ACHN (cell line): ENCODE measurements around the gene CGB3.
"Not testable (repeated sequence)": the region's sequence is repeated elsewhere in the genome, so short reads cannot be mapped to it uniquely, and the experiment has no call there.

ENCODE experiments used
- DNase-seq: peaks from one replicate; pipeline ENCODE4 v3.0.0-alpha.2; 2015
- in situ Hi-C: cut with HindIII; loops from 2 replicates; pipeline ENCODE4 v1.10.0; 2017; ENCODE audit warnings: low sequenced_read_pairs, low pct_ligation_motif_present, low pct_unique_long_range_greater_than_20kb

The CGB3 gene

DNA sequence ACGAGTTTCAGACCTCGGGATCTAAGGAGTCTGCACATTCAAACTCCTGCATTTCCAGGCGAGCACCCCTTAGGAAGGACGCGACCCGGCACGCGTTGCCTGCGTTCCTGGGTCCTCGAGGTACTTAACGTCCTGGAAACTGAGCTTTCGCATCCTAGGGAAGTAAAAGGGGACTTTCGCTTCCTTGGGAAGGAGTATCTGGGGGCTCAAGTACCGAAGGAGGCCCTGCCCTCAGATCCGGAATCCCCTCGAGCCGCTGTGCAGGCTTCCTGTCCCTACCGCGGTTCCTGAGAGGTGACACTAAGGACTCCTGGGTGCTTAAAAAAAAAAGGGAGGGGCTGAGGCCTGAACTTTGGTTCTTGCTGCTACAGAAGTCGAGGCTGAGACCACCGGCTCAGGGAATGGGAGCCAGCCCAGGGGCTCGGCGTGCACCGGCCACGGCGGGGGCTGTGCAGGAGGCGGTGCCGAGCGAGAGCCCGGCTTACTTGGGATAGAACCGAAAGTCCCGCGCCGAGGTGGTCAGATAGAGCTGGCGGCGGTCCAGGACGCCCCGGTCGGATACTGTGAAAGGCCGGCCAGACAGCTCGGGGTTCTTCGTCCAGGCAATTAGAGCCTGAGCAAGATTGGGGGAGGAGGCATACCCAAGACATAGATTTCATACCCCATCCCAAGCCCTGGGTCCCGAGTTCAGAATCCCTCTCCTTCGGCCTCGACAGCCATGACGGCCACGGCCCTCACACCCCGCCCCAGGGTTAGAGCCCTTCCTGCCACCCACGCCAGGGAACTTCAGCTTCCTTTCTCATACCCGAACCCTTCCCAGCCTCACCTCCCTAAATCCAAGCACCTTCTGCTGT is 5.5 kb downstream of the CGB3 start:
- peak; percentile 16 for DNase-seq
- in situ Hi-C loops = not testable (repeated sequence)

DNA sequence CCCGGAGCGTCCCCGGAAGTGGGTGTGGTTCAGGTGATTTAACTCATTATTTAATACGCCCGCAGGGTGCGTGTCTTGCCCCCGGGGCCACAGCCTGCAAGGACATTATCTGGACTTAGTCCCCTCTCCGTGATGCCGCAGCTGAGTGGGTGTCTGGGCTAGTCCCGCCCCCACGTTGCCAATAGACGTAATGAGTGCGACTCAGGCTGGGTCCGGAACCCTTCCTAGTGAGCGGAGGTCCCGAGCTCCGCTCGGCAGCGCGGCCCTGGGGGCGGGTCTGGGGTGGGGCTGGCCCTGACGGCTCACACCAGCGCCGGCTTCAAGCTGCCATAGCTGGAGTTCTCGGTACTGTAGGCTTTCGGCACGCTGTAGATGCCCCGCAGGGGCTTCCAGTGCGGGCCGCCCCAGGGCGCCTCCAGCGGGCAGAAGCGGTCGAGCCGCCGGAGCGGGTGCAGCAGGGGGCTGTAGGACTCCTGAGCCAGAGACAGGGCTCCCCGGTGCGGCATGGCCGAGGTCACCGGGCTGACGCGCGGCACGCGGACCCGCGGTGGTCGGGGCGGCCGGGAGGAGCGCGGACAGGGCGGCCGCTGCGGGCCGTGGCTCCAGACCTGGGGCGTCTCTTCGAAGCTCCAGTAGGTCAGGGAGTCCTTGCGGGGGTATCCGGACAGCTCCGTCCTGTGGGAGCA is 6.3 kb downstream of the CGB3 start:
- in situ Hi-C loops = no loop called here
- peak; percentile 63 for DNase-seq

DNA sequence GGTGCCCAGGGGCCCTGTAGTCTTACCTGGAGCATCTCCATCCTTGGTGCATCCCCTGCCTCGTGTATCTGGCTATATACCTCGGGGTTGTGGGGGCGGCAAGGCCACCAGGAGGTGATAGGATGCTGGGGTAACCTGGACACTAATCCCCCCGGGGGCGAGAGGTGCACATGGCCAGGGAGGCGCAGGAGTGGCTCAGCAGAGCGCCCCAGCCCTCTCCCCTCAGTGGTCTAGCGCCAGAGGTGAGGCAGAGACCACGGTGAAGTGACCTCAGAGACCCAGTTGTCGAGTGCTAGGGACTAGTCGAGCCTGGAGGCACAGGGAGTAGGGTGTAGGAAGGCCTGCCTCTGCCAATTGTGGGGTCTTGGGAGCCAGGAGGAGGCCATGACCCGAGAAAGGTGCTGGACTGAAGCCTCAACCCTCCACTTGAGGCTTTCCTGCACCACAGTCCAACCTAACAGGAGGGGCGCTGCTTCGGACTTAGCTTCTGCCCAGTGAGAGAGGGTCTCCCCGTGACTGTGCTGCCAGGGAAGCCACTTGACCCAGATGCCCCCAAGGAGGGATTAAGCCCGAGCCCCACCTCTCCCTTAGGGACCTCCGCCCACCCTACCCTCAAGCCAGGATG is 7.0 kb downstream of the CGB3 start, which contains the start of gene LHB:
Gene LHB, minus strand, starts transcription at position 51 of the 625 bp plus-strand sequence. Its CDS starts 10 bp downstream, at position 41.
- in situ Hi-C loops = no loop called here
- DNase-seq = no peak

DNA sequence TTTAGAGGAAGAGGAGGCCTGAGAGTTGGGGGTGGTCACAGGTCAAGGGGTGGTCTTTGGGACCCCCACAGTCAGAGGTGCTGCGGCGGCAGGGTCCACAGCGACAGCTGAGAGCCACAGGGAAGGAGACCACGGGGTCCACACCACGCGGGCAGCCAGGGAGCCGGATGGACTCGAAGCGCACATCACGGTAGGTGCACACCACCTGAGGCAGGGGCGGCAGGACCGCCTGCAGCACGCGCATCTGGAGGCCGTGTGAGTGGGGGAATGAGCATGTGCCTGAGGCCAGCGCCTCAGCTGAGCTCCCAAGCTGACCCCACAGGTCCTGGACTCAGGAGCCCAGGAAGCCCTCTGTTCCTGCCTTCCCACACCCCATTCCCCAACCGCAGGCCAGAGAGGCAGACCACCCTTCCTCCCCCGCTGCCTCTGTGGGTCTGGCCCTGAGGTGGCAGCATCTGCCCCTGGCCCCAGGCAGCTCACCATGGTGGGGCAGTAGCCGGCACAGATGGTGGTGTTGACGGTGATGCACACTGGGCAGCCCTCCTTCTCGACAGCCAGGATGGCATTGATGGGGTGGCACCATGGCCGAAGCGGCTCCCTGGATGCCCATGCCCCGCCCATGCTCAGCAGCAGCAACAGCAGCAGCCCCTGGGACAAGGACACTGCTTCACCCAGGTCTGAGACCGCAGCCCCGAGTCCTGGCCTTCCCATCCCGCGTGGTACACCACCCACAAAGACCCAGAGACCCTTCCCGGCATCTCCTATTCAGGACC is 7.9 kb downstream of the CGB3 start:
- no peak for DNase-seq
- in situ Hi-C loops = no loop called here

DNA sequence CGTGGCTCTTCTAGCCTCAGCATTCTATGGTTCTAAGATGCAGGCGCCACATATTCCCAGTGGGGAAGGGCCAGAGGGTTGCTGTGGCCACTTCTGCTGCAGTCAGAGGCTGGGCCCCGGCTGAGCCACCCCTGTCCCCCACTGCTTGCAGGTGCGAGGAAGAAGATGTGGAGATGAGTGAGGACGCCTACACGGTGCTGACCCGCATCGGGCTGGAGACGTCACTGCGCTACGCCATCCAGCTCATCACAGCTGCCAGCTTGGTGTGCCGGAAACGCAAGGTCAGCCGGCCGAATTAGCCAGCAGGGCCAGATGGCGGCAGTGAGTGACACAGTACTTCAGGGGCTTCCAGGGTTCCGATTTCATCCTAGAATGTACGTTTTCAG is 9.3 kb downstream of the CGB3 start:
- in situ Hi-C loops = no loop called here
- DNase-seq = no peak

DNA sequence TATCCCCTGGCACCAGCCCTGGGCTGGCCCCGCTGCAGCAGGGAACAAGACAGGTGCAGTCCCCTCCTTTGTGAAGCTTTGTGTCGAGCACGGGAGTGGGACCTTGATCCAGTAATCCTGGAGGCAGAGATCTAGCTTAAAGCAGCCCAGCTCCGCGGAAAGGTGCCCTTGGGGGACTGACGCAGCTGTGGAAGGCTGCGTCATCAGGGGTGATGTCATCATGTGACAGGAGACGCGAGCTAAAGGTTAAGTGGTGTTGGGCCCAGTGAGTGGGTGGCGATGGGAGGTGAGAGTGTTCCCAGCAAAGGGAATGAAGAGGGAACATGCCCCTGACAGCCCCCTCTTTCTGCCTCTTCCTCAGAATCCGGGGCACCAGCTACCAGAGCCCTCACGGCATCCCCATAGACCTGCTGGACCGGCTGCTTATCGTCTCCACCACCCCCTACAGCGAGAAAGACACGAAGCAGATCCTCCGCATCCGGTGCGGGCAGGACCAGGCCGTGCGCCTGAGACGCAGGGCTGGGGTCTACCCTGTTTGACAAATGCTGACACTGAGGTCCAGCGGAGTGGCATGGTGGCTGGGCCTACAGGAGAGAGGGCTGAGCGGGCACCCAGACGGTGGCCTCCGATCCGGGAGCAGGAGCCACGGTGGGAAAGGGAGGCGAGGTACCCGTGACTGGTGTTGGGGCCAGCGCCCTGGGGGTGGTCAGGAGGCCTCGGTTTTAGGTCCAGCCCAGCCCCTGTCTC is 9.8 kb downstream of the CGB3 start:
- no peak for DNase-seq
- in situ Hi-C loops = no loop called here

DNA sequence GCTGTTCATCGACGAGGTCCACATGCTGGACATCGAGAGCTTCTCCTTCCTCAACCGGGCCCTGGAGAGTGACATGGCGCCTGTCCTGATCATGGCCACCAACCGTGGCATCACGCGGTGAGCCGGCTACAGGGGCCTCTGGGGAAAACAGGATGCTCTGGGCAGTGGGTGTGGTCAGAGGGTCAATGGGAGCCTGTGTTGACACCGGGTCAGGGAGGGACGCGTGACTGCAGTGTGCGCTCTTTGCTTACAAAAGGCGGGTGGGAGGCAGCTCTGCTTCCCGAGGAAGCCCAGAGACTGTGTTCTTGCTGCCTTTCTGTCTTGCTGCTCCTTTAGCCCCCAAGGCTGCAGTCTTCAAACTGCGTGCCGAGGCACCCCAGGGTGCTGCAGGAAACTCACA is 12.9 kb downstream of the CGB3 start:
- in situ Hi-C loops = no loop called here

DNA sequence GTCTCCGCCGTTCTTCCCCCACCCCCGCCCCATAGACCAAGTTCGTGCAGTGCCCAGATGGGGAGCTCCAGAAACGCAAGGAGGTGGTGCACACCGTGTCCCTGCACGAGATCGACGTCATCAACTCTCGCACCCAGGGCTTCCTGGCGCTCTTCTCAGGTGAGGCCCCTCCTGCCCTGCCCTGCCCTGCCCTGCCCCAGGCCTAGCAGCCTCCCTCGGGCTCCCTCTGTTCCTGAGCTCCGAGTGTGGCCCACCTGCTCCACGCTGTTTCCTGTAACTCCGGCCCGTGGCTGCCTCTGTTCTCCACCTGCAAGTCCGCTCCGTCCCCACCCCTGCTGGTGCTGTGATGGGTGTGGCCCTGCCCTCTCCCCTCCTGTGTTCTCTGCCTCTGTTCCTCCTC is 13.7 kb downstream of the CGB3 start:
- no peak for DNase-seq
- in situ Hi-C loops = no loop called here

More for the DNA sequence above, 12.9 kb downstream of the CGB3 start:
- no peak for DNase-seq

DNA sequence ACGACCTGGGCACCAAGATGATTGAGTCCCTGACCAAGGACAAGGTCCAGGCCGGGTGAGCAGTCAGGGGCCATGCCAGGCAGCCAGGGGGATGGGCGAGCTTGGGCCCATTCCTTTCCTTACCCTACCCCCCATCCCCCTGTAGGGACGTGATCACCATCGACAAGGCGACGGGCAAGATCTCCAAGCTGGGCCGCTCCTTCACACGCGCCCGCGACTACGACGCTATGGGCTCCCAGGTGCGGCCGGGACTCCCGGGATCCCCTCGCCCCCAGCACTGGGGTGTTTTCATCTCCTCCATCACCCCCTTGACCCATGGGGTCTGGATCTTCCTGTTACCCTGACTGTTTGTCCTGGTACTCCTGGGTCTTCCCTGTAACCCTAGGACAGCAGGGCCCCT is 14.3 kb downstream of the CGB3 start:
- DNase-seq = no peak
- in situ Hi-C loops = no loop called here

DNA sequence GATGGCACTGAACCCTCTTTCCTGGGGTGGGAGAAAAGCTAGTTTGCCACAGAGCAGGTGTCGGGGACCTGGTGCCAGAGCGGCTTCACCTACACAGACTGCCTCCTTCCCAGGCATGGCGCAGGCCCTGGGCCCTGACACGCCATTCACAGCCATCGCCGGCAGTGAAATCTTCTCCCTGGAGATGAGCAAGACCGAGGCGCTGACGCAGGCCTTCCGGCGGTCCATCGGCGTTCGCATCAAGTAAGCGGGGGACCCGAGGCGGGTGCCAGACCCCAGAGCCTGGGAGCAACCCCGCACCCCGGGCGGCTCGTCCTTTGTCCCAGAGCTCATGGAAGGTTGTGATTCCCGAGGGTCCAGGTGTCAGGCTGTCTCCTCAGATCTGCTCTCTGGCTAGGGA is 17.2 kb downstream of the CGB3 start:
- in situ Hi-C loops = no loop called here
- no peak for DNase-seq

DNA sequence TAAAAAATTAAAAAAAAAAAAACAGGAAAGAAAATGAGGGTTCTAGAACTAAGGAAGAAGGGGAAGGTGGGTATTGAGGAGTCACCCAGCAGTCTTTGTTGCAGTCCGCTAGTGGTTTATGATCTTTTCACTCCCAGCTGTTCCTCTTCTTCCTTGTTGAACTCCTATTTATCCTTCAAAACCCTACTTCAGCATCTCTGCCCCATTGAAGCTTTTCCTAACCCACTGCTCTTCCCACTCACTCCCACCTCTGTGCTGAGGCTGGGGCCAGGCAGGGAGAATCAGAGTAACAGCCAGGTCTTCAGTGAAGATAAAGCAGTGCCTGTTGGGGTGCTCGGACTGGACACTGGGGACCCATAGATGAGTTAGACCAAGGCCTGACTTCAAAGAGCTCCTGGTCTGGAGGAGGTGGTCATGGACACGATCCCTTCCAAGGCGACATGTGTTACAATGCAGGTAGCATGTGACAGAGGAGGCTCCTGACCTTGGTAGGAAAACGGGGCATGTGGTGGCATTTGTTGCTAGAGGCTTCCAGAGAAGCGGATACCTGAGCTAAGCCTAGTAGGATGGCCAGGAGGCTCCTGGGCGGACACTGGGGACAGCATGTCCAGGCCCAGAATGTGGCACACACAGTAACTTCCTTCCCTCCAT is 19.0 kb downstream of the CGB3 start:
- in situ Hi-C loops = no loop called here

DNA sequence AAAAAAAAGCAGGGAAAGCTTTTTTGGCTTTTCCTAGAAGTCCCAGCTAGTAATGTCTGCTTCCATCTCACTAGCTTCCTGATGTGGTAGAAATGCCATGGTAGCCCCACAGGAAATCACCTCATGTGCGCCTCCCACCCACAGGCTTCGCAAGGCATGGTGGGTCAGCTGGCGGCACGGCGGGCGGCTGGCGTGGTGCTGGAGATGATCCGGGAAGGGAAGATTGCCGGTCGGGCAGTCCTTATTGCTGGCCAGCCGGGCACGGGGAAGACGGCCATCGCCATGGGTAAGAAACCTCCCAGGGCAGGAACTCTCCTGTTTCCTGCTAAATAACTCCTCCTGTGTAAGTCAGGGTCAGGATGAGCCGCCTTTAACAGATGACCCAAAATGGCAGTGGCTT is 20.0 kb downstream of the CGB3 start:
- in situ Hi-C loops = no loop called here
- DNase-seq = no peak

More for the DNA sequence above, 19.0 kb downstream of the CGB3 start:
- DNase-seq = no peak

DNA sequence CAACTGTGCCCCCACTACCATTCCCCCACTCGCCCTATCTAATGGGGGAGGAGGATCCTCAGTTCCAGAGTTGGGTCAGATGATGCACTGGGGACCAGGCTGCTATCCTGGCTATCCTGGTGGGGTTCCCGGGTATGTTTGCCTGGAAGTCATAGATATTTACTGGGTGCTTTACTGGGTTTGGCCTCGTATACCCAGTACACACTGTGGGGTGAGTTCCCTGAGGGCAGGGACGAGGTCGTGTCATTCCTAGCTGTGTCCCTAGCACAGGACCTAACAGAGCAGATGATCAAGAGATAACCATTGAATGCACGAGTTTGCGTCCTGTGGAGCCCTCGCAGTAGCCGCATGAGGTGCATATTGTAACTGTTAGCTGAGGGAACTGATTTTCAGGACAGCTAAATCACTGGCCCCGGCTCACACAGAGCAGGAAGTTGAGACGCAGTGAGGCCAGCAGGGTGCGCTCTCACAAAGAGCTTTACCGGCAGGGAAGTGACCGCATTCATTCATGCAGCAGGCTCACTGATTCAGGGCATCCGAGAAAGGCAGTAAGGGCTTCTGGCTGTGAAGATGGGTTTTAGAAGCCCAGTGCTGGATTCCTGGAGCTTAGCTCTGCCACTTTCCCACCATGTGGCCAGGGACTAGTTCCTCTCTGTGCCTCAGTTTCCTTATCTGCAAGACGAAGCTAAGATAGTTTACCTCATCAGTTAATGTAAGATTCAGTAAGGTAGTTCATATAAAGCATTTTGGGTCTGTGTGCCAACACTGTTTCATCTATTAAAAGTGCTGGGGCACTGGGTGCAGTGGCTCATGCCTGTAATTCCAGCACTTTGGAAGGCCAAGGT is 24.4 kb downstream of the CGB3 start:
- DNase-seq = peak; percentile 57

DNA sequence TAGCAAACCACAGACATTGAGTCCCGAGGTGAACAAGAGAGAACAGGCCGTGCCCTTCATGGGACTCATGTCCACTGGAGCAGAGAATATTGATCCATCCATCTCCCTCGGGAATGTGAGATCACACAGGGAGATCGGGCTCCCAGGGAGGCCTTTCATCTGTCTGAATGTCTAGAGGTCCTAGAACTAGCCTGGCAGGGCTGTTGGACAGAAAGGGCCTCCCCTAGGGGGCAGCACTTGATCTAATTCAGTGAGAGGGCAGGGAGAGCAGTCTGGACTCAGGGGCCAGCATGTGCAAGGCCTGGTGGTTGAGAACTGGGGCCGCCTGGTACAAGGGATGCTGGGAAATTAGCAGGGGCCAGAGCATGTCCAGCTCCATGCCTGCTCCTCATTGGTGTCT is 26.2 kb downstream of the CGB3 start:
- peak; percentile 64 for DNase-seq

More for the DNA sequence above, 24.4 kb downstream of the CGB3 start:
- in situ Hi-C loops = no loop called here

DNA sequence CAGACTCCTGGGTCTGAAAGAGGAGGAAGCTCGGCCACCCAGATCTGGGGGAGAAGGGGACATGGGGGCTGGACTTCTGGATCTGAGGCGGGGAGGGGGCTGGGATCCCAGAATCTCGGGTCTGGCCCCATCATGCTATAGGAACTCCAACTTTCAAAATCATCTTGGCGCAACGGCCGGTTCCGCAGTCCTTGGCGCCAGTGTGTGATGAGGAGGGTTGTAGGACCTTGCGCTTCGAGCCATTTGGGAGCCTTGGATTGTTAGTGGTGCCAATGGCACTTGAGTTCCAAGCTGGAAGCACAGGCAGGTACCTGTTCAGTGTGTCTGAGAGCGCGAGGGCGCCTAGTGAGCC is 30.1 kb downstream of the CGB3 start:
- in situ Hi-C loops = no loop called here
- DNase-seq = no peak

More for the DNA sequence above, 26.2 kb downstream of the CGB3 start:
- in situ Hi-C loops = no loop called here

DNA sequence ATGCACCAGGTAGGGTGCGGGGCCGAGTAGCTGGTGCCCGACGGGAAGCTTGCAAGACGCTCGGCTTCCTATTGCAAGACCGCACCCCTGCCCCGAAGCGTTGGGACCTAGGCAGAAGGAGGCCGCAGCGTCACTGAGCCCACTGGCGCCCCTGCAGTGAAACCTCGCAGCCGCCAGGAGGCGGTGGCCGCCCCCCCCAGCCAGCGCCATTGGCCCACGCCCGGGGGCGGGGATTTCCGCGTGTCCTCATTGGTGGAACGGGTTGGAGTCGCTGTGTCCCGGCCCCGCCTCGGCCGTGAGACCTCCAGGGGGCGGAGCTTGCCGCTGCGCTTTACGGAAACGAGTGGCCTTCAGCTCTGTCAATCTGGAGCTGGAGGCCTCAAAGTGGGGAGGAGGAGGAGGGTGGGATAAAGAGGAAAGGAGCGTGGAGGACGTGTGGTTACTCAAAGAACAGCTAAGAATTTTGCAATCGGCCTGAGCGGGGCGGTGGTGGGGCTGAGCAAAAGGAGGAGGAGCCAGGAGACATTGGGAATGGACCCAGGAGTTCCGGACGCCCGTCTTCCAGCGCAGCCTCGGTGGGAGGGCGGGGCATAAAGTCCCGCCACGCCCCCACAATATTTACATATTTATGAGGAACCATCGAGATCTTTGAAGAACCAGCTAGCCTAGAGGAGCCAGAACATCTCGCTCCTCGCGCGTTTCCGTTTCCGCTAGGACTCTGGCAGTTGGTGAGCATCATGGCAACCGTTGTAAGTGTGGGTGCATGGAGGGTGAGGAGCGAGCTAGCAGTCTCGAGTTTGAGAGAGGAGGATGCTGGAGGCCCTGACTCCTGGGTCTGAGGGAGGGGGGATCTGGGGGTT is 30.7 kb downstream of the CGB3 start, which contains the start of the genes GYS1 and RUVBL2:
Gene GYS1, minus strand, starts transcription at position 135 of the 860 bp plus-strand sequence. CDS start 197 bp downstream, outside the sequence.
Gene RUVBL2, plus strand, starts transcription at position 713 of the 860 bp plus-strand sequence. Its CDS starts 25 bp downstream, at position 738.
- in situ Hi-C loops = no loop called here
- peak; percentile 98 for DNase-seq
